Effector memory CD8-positive, alpha-beta T cell (primary cell): ENCODE data around the gene TPMT.
A peak's percentile ranks its signal among the peaks of the same experiment; 100 is the strongest.

ENCODE experiments used
- ATAC-seq: fragments of 150-1000 bp; cut with Tn5 transposase; replicated peaks from 2 replicates; pipeline ENCODE4 v1.10.0; 2021; ENCODE audit warnings: mild to moderate bottlenecking, moderate library complexity
- DNase-seq, 3 experiments: peaks; one replicate each; pipeline ENCODE4 v3.0.0; 2021
- H3K27ac Mint-ChIP-seq, 2 donors: one replicate each; pipeline ENCODE4 v1.8.0; 2022; ENCODE audit warnings: mild to moderate bottlenecking in 2 of 2, mixed read lengths in 2 of 2, moderate library complexity in 2 of 2
- H3K27me3 Mint-ChIP-seq, 2 donors: one replicate each; pipeline ENCODE4 v1.8.0; 2022; ENCODE audit warnings: mixed read lengths in 2 of 2
- H3K36me3 Mint-ChIP-seq: one replicate; pipeline ENCODE4 v1.8.0; 2022; ENCODE audit warnings: mild to moderate bottlenecking, moderate library complexity, mixed read lengths; ENCODE audit not compliant: insufficient read depth
- H3K4me1 Mint-ChIP-seq, 2 donors: one replicate each; pipeline ENCODE4 v1.8.0; 2022; ENCODE audit warnings: low read depth in 2 of 2, mixed read lengths in 2 of 2
- H3K4me3 Mint-ChIP-seq, 2 donors: one replicate each; pipeline ENCODE4 v1.8.0; 2022; ENCODE audit warnings: mild to moderate bottlenecking in 2 of 2, mixed read lengths in 2 of 2, moderate library complexity in 2 of 2
- H3K9me3 Mint-ChIP-seq, 2 donors: one replicate each; pipeline ENCODE4 v1.8.0; 2022; ENCODE audit warnings: mixed read lengths in 2 of 2

The TPMT gene

DNA sequence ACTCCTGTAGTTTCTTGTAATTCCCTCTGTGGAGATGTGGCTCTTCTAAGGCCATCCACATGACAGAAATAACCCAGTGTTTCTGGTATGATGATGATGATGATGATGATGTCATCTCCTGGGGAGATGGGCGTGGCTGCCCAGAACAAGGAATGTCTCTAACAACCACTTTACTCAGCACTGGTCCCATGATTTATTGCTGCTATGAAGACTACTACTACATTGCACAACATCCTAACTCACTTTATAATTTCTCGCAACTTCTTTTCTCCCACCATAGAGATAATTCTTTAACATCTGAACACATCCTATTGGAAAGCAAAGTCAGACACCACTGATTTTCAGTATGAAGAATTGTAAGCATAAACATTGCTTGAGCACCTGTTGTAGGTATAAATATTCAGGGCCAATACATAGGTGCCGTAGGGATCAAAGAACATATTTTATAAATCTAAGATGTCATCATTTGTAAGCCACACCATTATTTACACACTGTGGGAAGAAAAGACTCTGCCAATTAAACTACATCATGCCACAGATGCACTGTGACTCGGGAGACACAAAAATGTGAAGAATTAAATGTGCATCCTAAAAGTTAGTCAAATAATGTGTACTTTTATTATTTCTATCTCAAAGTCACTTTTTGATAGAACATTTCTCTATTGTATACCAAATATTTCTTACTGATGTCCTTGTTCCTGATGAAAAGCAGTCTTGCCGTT lies 6.4 kb downstream of the TPMT start:
- Mint-ChIP-seq H3K4me3 (no peak overlapping the region), H3K4me1 (peaks cover 10 to 16% of the 10 kb centered on the region in 2 donors), H3K27me3 (no peaks in the 10 kb centered on the region), H3K36me3 (peaks cover 28% of the 10 kb centered on the region), H3K27ac (no peak overlapping the region), H3K9me3 (no peaks in the 10 kb centered on the region)
- DNase-seq (no peak), ATAC-seq (no peak)

DNA sequence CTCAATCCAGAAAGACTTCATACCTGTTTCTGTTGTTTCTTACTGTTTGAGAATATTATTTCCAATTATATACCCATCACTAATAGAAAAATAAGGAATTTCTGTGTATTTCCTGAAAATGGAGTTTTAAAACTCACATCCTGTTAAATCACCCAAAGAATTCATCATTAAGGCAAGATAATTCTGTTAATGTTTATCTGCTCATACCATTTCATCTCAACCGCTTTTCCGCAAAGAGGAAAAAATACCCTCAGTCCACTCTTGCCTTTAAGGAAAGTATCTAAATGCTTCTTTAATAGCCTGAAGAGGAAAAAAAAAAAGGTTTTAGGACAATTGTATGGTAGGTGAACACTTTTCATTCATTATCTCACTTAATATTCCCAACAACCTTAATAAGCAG lies 7.3 kb downstream of the TPMT start:
- Mint-ChIP-seq H3K9me3 (no peaks in the 10 kb centered on the region), H3K4me3 (no peak overlapping the region), H3K4me1 (peaks cover 2 to 10% of the 10 kb centered on the region in 2 donors), H3K36me3 (peaks cover 28% of the 10 kb centered on the region), H3K27ac (no peak overlapping the region), H3K27me3 (no peaks in the 10 kb centered on the region)
- DNase-seq (no peak), ATAC-seq (no peak)

DNA sequence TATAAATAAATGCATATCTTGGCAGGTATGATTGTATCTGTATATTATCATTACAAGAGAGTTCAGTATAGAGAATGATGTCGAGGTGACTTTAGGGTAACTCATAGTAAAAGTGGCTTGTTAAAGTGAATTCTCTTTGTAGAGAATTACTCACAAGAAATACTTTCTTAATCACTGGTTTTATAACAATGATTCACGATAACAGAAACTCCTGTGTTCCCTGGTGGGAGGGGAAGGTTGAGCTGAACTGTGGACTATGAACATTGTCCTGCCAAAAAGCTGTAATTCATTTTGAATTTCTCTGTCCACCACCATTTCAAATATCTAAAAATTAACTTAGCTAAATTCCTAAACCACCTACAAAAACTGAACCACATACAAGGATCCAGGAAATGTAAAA lies 7.7 kb downstream of the TPMT start:
- no peaks in the 10 kb centered on the region for H3K9me3 Mint-ChIP-seq
- H3K4me3 Mint-ChIP-seq = no peak overlapping the region
- peaks cover 28% of the 10 kb centered on the region for H3K36me3 Mint-ChIP-seq
- DNase-seq (no peak), ATAC-seq (no peak)
- H3K27me3 Mint-ChIP-seq = no peaks in the 10 kb centered on the region
- H3K4me1 Mint-ChIP-seq = peaks cover 0 to 5% of the 10 kb centered on the region in 2 donors
- H3K27ac Mint-ChIP-seq = no peak overlapping the region

DNA sequence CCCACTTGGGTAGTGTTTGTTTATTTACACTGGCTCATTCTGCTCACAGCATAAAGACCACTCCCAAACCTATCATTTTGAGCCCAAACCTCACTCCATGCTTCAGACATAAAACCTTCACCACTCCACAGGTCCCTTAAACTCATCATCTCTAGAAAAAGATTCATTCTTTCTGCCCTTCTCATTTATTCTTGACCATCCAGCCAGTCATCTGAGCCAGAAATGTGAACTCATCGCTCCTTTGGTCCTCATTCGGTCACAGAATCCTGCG lies 12.4 kb downstream of the TPMT start:
- Mint-ChIP-seq H3K27me3 (no peaks in the 10 kb centered on the region), H3K4me1 (no peaks in the 10 kb centered on the region), H3K9me3 (no peaks in the 10 kb centered on the region), H3K4me3 (no peak overlapping the region), H3K36me3 (peaks cover 41% of the 10 kb centered on the region), H3K27ac (no peak overlapping the region)
- no peak for DNase-seq
- ATAC-seq = no peak

DNA sequence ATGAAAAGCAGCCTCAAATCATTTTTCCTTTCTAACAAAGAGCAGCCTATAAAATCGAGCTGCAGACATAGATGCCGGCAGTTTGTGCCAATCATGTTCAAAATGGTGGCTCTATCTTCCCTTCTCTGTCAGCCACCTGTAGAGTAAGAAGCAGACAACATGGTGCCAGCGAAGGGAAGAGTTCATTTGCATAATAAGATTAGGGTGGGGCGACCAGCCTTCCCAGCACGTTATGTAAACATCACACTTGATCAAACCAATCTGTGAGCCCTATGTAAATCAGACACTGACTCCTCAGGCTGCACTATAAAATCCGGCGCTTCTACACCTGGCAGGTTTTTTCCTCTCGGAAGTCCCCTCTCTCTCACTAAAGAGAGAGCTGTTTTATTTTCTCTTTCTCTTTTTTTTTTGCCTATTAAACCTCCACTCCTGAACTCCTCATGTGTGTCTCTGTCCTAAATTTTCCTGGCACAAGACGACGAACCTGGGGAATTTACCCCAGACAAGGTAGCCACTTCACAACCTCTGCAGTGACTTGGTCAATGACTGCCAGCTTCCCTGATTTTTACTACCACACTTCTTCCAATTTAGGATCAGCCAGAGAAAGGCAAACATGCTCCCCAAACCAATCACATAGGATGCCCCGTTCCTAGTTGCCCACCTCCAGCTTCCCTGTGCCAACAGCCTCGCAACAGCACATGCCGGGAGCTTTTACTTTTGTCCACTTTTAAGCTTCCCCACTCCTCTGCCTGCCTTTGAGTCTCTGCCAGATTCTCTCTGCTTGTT lies 12.9 kb downstream of the TPMT start:
- ATAC-seq (no peak), DNase-seq (no peak)
- Mint-ChIP-seq H3K36me3 (peaks cover 45% of the 10 kb centered on the region), H3K4me1 (no peaks in the 10 kb centered on the region), H3K9me3 (no peaks in the 10 kb centered on the region), H3K4me3 (no peak overlapping the region), H3K27me3 (no peaks in the 10 kb centered on the region), H3K27ac (no peak overlapping the region)

DNA sequence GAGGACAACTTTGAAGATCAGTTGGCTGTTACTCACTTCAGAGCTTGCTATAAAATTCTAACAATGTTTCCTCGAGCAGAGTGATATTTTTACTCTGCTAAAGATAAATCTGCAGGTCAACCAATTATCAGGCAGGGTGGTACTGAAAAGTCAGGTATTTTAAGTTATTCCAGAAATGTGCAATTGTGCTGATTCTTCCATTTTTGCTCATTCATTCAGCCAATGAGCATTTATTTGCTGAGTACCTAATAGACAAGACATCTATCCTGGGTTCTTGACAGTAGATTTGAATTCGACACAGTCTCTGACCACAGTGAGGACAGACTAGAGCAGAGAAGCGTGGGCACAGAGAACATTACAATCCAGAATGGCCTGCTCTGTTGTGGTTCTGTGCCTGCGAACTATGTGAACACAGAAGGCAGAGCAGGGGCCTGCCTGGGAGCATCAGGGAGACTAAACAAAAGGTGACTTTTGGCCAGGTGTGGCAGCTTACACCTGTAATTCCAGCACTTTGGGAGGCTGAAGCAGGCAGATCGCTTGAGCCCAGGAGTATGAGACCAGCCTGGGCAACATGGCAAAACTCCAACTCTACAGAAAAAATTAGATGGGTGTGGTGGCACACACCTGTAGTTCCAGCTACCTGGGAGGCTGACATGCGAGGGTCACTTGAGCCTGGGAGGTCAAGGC lies 14.8 kb downstream of the TPMT start:
- peak overlapping the region; percentile 55 to 62 for H3K27ac Mint-ChIP-seq
- H3K4me3 Mint-ChIP-seq = no peak overlapping the region
- H3K9me3 Mint-ChIP-seq = no peaks in the 10 kb centered on the region
- ATAC-seq = no peak
- H3K36me3 Mint-ChIP-seq = peaks cover 49% of the 10 kb centered on the region
- H3K27me3 Mint-ChIP-seq = no peaks in the 10 kb centered on the region
- no peak for DNase-seq
- peaks cover 0 to 3% of the 10 kb centered on the region in 2 donors for H3K4me1 Mint-ChIP-seq

DNA sequence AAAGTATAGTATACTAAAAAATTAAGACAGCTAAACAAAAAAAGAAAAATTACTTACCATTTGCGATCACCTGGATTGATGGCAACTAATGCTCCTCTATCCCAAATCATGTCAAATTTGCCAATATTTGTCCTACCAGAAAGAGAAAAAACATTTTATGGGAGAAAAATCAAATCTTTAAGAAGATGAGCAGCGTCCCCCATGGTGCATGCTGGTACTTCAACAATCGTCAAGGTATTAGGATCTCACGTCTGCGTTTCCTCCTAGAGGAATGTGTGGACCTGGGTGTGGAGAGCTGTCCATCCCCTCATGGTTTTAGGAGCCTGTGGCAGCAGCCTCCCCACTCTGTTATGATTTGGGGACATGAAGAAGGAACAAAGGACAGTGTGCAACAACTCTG lies 16.0 kb downstream of the TPMT start:
- Mint-ChIP-seq H3K36me3 (peaks cover 42% of the 10 kb centered on the region), H3K27me3 (no peaks in the 10 kb centered on the region), H3K27ac (no peak overlapping the region), H3K9me3 (no peaks in the 10 kb centered on the region), H3K4me3 (no peak overlapping the region), H3K4me1 (peaks cover 0 to 3% of the 10 kb centered on the region in 2 donors)
- no peak for DNase-seq
- no peak for ATAC-seq

DNA sequence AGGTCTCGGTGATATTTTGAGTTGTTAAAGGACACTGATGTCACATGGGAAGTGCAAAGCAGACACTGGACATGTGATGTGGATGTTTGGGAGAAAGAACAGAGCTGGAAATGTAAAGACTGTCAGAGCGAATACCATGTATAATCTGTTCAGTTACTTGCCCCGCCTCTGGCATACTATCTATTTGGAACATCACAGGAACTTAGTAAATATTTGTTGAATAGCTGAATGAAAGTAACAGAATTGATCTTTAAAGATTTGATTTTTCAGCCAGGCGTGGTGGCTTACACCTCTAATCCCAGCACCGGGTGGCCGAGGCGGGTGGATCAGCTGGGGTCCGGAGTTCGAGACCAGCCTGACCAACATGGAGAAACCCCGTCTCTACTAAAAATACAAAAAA lies 18.6 kb downstream of the TPMT start:
- Mint-ChIP-seq H3K4me1 (peaks cover 0 to 3% of the 10 kb centered on the region in 2 donors), H3K9me3 (no peaks in the 10 kb centered on the region), H3K27ac (peak overlapping the region in 1 of 2 donors; percentile 56), H3K4me3 (no peak overlapping the region), H3K36me3 (peaks cover 62% of the 10 kb centered on the region), H3K27me3 (no peaks in the 10 kb centered on the region)
- DNase-seq (no peak), ATAC-seq (no peak)

DNA sequence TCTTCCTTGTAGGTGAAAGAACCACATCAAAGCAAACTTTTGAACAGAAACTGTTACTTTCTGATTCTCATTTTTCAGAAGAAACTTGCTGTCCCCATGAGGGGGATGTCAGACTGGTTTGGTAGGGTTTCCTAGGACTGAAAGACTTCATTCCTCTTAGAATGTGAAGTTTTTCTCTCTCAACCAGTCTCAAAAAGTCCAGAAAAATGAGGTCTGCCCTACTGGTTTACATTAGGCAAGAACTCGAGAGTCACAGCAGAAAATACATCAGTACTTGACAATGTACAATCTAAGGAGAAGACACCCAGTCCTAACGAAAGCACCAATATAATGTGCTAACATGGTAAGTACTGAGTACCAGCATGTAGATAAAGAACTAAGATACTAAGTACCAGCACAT lies 19.7 kb downstream of the TPMT start:
- Mint-ChIP-seq H3K27me3 (no peaks in the 10 kb centered on the region), H3K4me1 (peaks cover 0 to 3% of the 10 kb centered on the region in 2 donors), H3K27ac (no peak overlapping the region), H3K36me3 (peaks cover 66% of the 10 kb centered on the region), H3K9me3 (no peaks in the 10 kb centered on the region), H3K4me3 (no peak overlapping the region)
- no peak for ATAC-seq
- DNase-seq = no peak

DNA sequence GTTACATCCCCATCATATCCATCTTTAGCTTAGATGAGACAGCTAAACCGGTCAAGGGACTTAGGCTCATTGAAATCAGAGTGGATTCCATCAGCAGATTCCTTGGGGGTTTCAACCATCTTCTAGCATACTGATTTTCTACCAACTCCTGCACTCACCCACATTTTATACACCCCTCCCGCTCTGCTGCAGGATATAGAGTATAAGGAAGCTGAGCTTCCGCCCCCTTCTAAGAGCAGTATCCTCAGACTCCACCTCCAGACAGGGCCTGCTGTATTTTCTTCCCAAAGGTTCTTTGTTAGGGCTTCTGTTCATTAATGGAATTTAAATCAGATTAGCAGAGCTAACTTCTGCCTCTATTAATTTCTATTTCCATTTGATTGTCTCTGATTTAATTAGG lies 22.5 kb downstream of the TPMT start:
- Mint-ChIP-seq H3K4me1 (peaks cover 0 to 3% of the 10 kb centered on the region in 2 donors), H3K36me3 (peaks cover 51% of the 10 kb centered on the region), H3K4me3 (no peak overlapping the region), H3K27ac (no peak overlapping the region), H3K27me3 (no peaks in the 10 kb centered on the region), H3K9me3 (no peaks in the 10 kb centered on the region)
- ATAC-seq (no peak), DNase-seq (no peak)

DNA sequence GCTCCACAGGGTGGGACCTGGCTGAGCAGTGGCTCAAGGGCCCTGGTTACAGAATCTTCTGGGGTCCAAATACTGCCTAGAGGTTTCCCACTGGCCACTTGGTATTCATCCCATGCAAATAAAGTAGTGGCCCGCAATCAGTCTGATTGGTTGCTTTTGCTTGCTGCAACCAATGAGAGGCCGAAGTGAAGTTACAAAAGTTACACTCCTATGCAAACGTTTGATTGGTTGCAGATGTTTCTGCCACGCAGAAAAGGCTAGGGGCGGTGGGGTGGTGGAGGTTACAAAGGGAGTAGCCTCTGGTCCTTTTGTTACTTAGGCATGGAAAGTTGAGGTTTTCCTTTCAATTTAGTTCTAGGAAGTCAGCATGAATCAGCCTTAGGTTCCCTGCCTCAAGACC lies 28.8 kb downstream of the TPMT start:
- Mint-ChIP-seq H3K4me1 (peaks cover 4 to 5% of the 10 kb centered on the region in 2 donors), H3K27ac (no peak overlapping the region), H3K27me3 (peaks cover 0 to 7% of the 10 kb centered on the region in 2 donors), H3K9me3 (no peaks in the 10 kb centered on the region), H3K36me3 (peaks cover 20% of the 10 kb centered on the region), H3K4me3 (no peak overlapping the region)
- DNase-seq = no peak
- no peak for ATAC-seq

DNA sequence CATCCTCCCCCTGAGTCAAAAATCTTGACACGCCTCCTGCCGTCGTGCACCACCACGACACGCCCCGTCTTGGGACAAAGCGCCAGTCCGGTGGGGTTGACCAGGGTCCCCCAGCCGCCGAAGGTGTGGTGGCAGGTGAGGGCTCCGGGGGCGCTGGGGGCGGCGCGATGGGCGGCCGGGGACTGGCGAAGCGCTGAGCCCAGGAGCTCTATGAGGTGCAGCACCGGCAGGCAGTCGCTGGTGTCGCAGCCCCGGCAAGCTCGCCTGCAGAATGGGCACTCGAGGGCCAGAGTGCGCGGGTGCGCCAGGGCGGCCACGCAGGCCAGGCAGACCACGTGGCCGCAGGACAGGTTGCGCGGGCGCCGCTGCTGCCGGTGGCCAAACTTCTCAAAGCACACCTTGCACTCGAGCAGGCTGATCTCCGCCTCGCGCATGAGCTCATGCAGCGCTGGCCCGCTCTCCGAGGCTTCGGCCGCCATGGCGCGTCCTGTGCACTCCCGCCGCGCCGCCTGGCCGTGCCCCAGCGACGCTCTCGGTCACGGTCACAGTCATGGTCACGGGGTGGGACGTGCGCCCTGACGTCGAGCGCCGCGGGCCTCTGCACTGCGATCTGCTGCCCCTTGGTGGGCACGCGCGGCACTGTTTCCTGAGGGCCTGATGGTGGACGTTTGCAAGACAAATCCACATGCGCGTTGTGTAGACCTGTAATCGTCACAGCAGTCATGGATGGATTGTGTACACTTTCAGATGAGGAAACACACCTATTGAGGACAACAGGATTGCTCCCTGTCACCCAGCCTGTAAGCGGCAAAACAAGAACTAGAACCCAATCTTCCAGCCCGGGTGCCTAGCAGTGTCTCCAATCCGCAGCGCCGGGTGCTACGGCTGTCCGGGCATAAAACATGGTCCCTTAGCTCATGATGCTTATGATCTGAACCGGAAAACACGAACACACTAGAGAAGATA lies 32.5 kb downstream of the TPMT start, which contains the start of gene NHLRC1:
Gene NHLRC1, minus strand, starts transcription at position 550 of the 966 bp plus-strand sequence. Its CDS starts 71 bp downstream, at position 479.
- no peaks in the 10 kb centered on the region for H3K9me3 Mint-ChIP-seq
- no peaks in the 10 kb centered on the region for H3K36me3 Mint-ChIP-seq
- H3K27ac Mint-ChIP-seq = peak within 1 kb of the TSS; percentile 68 to 85
- peaks cover 4 to 5% of the 10 kb centered on the region in 2 donors for H3K4me1 Mint-ChIP-seq
- ATAC-seq (peak; percentile 98), DNase-seq (peak; percentile 59 to 63 (median 60))
- H3K4me3 Mint-ChIP-seq = peak within 1 kb of the TSS; percentile 87 to 89
- peaks cover 10 to 13% of the 10 kb centered on the region in 2 donors for H3K27me3 Mint-ChIP-seq
